HL-60 (cell line): Measurements from ENCODE around the gene OPRL1.

Source experiments
- CTCF ChIP-seq: IDR thresholded peaks from one replicate; pipeline ENCODE4 v1.5.1; 2011; ENCODE audit warnings: low read length, control low read depth, inconsistent platforms; ENCODE audit not compliant: insufficient read depth
- GABPA ChIP-seq: IDR thresholded peaks from 2 replicates; pipeline ENCODE4 v1.6.1; 2012; ENCODE audit warnings: low read depth
- POLR2AphosphoS5 ChIP-seq: IDR thresholded peaks from 2 replicates; pipeline ENCODE4 v1.6.1; 2012; ENCODE audit warnings: low read depth
- REST ChIP-seq: IDR thresholded peaks from 2 replicates; pipeline ENCODE4 v1.6.1; 2012; ENCODE audit warnings: low read depth; ENCODE audit not compliant: insufficient replicate concordance
- SPI1 ChIP-seq: IDR thresholded peaks from 2 replicates; pipeline ENCODE4 v1.6.1; 2012; ENCODE audit warnings: low read depth, mild to moderate bottlenecking, borderline replicate concordance

- TF ChIP-seq POLR2AphosphoS5 (no peak), CTCF (no peak), SPI1 (no peak), REST (no peak), GABPA (no peak)
Measured at GRCh38 chr20:64144144-64144912, 64.4 kb downstream of the OPRL1 start.
